H7 (cell line): Measurements from ENCODE around the gene ATP6V1D. TPM values are rescaled to one million over a fixed set of nuclear protein-coding genes. Genes with fewer than 3 reads are reported as not detected.

ENCODE experiments used
- DNase-seq: peaks from one replicate; pipeline ENCODE4 v3.0.0; 2012
- H3K27me3 ChIP-seq: 2 replicates; pipeline ENCODE4 v1.6.0; 2011; ENCODE audit warnings: mild to moderate bottlenecking, low read length; ENCODE audit not compliant: control insufficient read depth, insufficient read depth
- H3K36me3 ChIP-seq: replicated peaks from 2 replicates; pipeline ENCODE4 v1.5.1; 2011; ENCODE audit warnings: low read length; ENCODE audit not compliant: control insufficient read depth, insufficient read depth
- H3K4me3 ChIP-seq: 2 replicates; pipeline ENCODE4 v1.5.1; 2011; ENCODE audit warnings: low read depth, mild to moderate bottlenecking, control low read depth, low read length, moderate library complexity; ENCODE audit not compliant: insufficient read depth
- total RNA-seq: library from RNA; depleted of rRNA; stranded (reverse); fragments of >200 nt; shearing (Covaris generic); gene quantifications from 2 replicates; pipeline ENCODE4 v1.2.3, GENCODE V29; 2014

ATP6V1D gene
- total RNA-seq, 1 experiment from 2014 or later: 90.0 TPM

GRCh38 chr14:67387195-67387594 is 27.6 kb upstream of the ATP6V1D start:
- Histone ChIP-seq H3K36me3 (peaks cover 3% of the 10 kb centered on the region), H3K27me3 (no peaks in the 10 kb centered on the region), H3K4me3 (no peak overlapping the region)
- DNase-seq: no peak

- Histone ChIP-seq H3K36me3 (peaks cover 10% of the 10 kb centered on the region), H3K4me3 (no peak overlapping the region), H3K27me3 (no peaks in the 10 kb centered on the region)
- no peak for DNase-seq
Measured at GRCh38 chr14:67385618-67386017, 26.0 kb upstream of the ATP6V1D start.

- Histone ChIP-seq H3K36me3 (peaks cover 10% of the 10 kb centered on the region), H3K4me3 (no peak overlapping the region), H3K27me3 (no peaks in the 10 kb centered on the region)
- DNase-seq: no peak
Measured at GRCh38 chr14:67385120-67385519, 25.5 kb upstream of the ATP6V1D start.

GRCh38 chr14:67377916-67378315 is 18.3 kb upstream of the ATP6V1D start:
- Histone ChIP-seq H3K4me3 (no peak overlapping the region), H3K36me3 (peaks cover 28% of the 10 kb centered on the region)
- DNase-seq: no peak

GRCh38 chr14:67373347-67373746 is 13.7 kb upstream of the ATP6V1D start:
- no peak for DNase-seq
- no peak overlapping the region for H3K4me3 ChIP-seq
- H3K36me3 ChIP-seq: peaks cover 24% of the 10 kb centered on the region
- H3K27me3 ChIP-seq: no peaks in the 10 kb centered on the region

More at GRCh38 chr14:67377916-67378315, 18.3 kb upstream of the ATP6V1D start:
- H3K27me3 ChIP-seq: no peaks in the 10 kb centered on the region

GRCh38 chr14:67372833-67373232 is 13.2 kb upstream of the ATP6V1D start:
- H3K27me3 ChIP-seq: no peaks in the 10 kb centered on the region
- no peak for DNase-seq
- H3K36me3 ChIP-seq: peaks cover 24% of the 10 kb centered on the region
- H3K4me3 ChIP-seq: no peak overlapping the region

- peaks cover 18% of the 10 kb centered on the region for H3K36me3 ChIP-seq
- H3K4me3 ChIP-seq: no peak overlapping the region
- H3K27me3 ChIP-seq: no peaks in the 10 kb centered on the region
- no peak for DNase-seq
Measured at GRCh38 chr14:67371247-67372148, 11.9 kb upstream of the ATP6V1D start.

- Histone ChIP-seq H3K36me3 (peaks cover 16% of the 10 kb centered on the region), H3K4me3 (no peak overlapping the region), H3K27me3 (no peaks in the 10 kb centered on the region)
- DNase-seq: no peak
Measured at GRCh38 chr14:67370830-67371229, 11.2 kb upstream of the ATP6V1D start.

- H3K36me3 ChIP-seq: peaks cover 12% of the 10 kb centered on the region
Measured at GRCh38 chr14:67365476-67365875, 5.9 kb upstream of the ATP6V1D start.

GRCh38 chr14:67360470-67361206 is 1.0 kb upstream of the ATP6V1D start:
- Histone ChIP-seq H3K4me3 (peak overlapping the region; percentile 77), H3K27me3 (no peaks in the 10 kb centered on the region), H3K36me3 (peaks cover 4% of the 10 kb centered on the region; the same call in 1 of the 2 replicates)
- DNase-seq: no peak

More at GRCh38 chr14:67365476-67365875, 5.9 kb upstream of the ATP6V1D start:
- no peak overlapping the region for H3K4me3 ChIP-seq
- no peak for DNase-seq
- H3K27me3 ChIP-seq: no peaks in the 10 kb centered on the region

GRCh38 chr14:67358924-67359774 is 455 bp downstream of the ATP6V1D start:
- peak; percentile 52 for DNase-seq
- Histone ChIP-seq H3K36me3 (no peaks in the 10 kb centered on the region), H3K4me3 (peak overlapping the region; percentile 77), H3K27me3 (no peaks in the 10 kb centered on the region)

GRCh38 chr14:67357969-67358354 is 1.6 kb downstream of the ATP6V1D start:
- peak; percentile 13 for DNase-seq
- no peak overlapping the region; the same call in 1 of the 2 replicates for H3K4me3 ChIP-seq
- H3K27me3 ChIP-seq: no peaks in the 10 kb centered on the region
- H3K36me3 ChIP-seq: no peaks in the 10 kb centered on the region

- DNase-seq: no peak
- Histone ChIP-seq H3K27me3 (no peaks in the 10 kb centered on the region), H3K36me3 (no peaks in the 10 kb centered on the region), H3K4me3 (no peak overlapping the region)
Measured at GRCh38 chr14:67357186-67357968, 2.2 kb downstream of the ATP6V1D start.
